Stimulated activated naive CD4-positive, alpha-beta T cell (primary cell): ENCODE data around the gene LACRT.

Source experiments
- DNase-seq, 6 experiments: peaks; one replicate each; lab custom pipeline; 2025; lab: John Stamatoyannopoulos, UW

LACRT gene

DNA sequence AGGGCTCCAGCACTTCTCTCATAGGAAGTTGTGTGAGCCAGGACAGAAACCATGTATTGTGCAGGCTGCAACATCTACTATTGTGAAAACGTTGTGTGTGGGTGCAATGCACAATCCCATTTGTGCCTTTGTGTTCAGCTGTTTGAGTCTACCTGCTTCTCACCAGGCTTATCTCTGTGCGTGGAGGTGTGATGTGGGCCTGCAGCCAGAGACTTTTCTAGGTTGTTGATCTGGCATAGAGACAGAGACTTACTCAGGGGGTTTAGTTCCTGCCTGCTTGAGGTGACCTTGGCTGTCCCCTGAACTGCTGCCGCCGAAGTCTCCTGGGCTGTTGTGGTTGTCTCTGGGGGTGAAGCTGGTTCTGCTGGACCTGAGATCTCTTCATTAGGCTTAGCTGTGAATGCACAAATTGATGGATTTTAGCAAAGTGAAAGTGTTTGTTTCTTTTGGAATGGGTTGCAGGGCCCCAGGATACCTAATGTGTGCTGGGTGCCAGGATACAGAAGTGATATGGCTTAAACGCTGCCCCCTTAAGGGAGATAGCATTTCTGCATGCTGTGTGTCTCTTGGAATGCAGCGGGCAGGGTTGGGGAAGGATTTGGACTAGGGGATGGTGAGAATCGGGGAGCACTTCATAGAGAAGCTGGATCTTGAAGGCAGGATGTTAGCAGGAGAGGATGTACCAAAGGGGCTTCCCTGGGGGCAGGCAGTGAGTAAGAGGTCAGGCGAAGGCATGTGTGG, 2.5 kb downstream of the LACRT start:
- no peak for DNase-seq

DNA sequence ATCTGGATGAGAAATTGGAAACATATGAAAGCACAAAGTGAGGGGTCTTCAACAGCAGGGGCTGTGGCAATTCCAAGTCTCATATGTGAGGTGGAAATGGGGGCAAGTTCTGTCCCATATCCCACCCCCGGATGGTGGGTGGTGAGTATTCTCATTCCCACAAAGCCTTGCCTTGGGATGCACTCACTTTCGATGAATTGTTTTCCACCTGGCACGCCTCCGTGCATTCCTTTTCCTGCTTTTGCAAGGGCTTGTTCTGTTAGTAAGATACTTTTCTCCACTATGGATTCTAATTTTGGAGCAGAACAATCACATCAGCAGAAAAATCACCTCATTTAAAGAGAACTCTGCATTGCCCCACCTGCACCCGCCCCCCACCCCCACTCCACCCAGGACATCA, 3.1 kb downstream of the LACRT start:
- DNase-seq = no peak

DNA sequence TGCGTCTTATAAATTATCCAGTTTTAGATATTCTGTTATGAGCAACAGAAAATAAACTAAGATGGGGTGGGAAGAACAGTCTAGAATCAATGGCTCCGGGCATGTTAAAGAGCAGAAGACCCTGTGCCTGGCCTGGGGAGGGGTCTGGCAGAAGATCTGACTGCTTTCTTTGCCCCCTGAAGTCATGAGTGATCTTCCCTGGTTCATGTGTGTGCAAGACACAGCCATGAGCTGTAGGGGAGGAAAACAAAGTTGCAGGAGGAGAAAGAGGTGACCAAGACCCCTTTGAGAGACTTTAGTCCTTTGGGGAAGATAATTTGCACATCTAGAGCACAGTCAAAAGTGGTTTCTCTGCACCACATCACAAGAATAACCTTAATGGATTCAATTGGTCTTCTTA, 4.8 kb downstream of the LACRT start:
- DNase-seq = no peak

DNA sequence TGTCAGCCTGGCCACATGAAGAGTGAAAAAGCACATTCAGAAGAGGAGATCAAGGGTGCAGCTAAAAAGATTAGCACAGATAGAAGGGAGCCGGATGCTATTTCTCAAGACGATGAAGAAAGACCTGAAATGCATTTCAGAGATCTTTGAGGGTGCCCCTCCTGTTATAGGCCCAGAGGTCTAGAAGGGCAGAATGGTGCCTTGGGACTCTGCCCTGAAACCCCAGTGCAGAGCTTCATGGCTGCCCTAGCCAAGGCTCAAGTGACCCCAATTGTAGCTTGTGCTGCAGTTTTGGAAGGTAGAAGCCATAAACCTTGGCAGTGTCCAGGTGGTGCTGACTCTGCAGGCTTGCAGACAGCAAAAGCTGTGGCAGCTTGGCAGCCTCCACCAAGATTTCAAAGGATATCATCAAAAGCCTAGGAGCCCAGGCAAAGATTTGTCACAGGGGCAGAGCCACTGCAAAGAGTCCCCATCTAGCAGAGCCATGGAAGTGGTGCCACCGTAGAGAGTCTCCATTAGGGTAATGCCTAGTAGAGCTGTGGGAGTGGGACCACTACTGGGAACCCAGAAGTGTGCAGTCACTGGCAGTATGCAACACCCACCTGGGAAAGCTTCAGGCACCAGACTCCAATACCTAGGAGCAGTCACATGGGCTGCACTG, 6.4 kb downstream of the LACRT start:
- DNase-seq = no peak

DNA sequence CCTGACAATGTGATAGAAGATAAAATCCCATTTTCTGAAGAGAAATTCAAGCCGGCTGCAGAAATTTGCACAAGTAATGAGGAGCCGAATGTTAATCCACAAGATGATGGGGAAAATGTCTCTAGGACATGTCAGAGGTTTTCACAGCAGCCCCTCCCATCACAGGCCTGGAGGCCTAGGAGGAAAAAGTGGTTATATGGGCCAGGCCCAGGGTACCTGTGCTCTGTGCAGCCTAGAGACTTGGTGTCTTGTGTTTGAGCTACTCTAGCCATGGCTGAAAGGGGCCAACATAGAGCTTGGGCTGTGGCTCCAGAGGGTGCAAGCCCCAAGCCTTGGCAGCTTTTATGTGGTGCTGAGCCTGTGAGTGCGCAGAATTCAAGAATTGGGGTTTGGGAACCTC, 7.4 kb downstream of the LACRT start:
- DNase-seq = no peak

DNA sequence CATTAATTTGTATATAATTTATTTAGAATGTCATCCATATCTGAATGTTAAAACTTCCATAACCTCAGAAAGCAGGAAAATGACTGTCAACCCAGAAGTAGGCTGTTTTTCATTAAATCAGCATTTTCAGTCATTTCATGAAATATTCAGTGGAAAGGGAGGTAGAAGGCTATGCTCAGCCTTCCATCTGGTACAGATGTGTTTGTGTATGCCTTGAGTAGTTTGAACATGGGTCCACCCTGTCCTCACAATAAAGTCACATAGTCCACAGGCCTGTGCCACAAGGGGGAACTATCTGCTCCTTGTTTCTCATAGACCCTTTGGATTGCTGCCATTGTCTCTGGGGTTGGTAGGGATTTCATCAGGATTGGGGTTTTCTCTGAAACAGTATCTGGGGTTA, 9.1 kb downstream of the LACRT start:
- no peak for DNase-seq

DNA sequence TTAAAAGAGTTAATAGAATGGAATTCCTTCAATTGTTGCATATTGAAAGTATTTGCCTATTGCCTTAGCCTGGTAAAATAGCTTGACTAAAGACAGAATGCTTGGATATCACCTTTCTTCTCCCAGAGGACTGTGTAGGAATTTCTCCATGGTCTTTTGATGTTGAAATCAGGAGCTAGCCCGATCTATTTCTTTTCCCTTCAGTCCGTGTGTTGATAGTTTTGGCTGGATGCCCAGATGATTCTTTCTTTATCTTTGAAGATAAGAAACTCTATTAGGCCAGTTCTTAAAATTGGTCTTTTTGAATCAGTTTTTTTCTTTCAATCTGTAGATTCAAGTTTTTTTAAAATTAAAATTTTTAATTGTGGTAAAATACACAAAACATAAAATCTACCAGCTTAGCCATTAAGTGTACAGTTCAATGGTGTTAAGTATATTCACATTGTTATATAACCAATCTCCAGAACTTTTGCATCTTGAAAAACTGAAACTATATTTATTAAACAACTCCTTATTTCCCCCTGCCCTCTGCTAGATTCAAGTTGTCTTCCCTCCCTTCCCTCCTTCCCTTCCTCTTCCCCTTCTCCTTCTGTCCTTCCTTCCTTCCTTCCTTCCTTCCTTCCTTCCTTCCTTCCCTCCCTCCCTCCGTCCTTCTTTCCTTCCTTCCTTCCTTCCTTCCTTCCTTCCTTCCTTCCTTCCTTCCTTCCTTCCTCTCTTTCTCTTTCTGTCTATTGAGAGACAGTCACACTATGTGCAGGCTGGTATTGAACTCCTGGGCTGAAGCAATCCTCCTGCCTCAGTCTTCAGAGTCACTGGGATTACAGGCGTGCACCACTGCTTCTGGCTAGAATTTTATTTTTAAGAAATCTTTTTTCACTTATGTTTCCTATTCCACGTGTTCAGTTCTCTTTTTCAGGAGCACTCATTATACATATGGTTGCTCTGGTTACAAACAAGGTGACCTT, 10.1 kb downstream of the LACRT start:
- DNase-seq = no peak

DNA sequence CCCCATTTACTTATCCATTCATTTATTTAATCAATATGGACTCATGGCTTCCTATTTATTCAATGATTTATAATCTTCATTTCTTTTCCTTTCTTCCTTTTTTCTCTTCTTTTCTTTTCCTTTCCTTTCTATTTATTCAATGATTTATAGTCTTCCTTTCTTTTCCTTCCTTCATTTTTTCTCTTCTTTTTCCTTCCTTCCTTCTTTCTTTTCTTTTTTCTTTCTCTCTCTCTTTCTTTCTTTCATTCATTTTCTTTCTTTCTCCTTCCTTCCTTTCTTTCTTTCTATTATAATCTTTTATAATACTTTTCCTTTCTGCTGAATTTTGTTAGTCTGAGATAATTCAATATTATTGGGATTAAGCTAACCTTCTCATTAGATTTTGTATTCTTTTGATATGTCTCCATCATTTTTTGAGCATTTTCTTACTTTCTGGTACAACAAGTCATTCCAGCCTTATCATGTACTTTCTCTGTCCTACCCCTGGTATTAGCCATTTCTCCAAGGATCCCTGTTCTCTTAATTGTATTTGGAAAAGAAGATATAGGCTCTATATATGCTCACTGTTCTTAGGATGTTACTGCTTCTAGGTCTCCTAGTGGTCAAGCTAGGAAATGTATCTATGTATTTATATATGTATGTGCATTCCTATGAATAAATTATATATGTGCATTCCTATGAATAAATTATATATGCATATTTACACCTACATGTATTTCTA, 12.1 kb downstream of the LACRT start:
- DNase-seq = no peak

DNA sequence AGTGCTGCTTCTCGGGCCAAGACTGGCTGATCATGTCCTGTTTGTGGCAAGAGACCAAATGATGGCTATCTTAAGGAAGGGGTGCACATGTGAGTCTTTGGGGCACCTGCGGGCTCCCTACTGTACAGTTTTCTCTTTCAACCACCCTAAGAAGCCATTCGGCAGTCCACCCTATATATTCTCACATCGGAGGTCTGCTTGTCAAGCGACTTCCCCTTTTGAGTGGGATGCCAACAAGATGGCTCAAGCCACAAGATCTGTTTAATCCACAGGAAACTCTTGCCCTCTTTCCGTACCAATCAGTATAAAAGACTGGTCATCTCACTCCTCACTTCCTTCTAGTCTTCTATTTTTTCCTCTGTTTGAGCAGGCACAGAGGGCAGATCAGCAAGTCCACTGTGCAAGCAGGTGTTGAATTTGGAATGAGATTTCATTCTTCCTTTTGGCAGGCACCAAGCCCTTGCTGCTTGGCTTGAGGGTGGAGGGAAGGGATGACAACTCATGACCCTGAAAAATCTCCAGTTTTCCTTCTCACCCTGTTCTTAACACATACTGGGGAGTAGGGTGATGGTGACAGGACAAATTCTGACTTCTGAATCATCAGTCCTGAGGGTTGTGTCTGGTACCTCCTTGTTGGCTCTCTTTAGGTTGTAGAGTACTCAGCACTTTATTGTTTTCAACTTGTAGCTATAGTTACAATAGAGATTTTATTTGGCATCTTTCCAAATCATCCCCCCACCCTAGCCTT, 17.6 kb downstream of the LACRT start:
- no peak for DNase-seq

DNA sequence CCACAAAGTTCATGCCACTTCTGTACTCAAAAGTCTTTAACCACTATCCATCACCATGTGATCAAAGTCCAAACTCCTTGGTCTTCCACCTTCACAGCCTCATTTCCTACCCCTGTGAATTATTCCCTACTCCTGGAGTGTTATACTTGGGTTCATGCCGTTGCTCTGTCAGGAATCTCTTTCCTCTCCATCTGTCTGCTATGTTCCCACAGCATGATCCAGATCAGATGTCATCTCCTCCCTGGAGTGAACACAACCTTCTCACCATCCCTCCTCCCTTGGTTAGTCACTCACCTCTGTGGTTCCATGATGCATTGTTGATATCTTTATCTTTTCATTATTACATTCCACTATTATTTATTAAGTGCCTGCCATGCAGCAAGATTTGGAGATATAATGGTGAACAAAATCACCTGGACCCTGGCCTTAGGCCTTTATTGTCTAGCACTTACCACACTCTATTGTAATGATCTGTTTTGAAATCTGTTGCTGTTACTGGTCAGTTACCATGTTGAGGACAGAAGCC, 22.4 kb downstream of the LACRT start:
- no peak for DNase-seq

DNA sequence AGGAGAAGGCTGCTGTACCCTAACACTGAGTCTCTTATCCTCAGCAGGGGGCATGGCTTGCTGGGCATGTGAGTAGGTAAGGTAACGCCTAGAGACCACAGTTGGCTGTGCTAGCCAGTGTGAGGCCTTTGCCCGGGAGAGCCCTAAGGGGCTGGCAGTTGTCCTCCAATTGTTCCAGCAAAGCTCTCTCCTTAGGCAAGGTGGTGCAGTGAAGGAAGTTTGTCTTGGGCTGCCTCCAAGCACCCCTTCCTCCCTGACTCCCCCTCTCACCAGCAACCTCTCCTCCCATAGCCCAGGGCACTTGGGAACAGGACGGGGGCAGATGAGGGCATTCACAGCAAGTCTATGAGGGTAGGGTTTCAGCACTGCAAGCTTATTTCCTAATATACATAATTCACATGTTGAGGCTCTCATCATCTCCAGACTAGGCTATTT, 23.0 kb downstream of the LACRT start:
- DNase-seq = no peak

DNA sequence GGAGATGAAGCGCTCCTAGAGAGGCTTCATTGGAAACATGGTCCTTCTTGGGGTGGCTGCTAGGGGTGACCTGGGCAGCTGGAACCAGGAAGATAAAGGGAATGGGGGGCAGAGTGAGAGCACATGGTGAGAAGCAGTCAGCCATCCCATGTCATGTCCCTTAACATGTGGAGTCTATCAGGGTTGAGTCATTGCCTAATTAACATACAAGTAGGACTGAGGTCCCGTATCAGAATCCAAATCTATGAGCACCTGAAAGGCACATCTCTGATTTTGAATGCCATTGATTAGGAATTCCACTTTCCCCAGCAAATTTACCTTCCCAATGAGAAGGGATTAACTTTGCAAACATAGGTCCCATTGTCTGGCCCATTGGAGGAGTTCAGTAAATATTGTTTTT, 25.9 kb downstream of the LACRT start:
- DNase-seq = no peak

DNA sequence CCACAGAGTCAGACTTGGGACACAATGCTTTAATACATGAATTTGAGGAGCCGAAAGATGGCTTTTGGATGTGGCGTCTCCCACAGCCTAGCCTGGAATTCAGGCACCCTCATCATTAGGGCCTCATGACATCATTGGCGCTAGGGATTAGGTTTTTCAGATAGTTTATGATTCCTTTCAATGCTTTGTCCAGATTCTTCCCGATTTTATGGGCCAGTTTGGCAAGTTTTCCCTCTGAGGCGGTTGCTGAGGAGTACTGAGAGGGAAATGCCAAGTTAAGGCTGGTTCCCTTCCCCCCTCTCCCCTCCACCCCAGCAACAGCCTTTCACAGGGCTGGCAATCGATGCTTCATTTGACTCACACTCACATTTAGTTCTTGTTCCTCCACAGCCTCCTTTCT, 26.5 kb downstream of the LACRT start:
- DNase-seq = no peak

DNA sequence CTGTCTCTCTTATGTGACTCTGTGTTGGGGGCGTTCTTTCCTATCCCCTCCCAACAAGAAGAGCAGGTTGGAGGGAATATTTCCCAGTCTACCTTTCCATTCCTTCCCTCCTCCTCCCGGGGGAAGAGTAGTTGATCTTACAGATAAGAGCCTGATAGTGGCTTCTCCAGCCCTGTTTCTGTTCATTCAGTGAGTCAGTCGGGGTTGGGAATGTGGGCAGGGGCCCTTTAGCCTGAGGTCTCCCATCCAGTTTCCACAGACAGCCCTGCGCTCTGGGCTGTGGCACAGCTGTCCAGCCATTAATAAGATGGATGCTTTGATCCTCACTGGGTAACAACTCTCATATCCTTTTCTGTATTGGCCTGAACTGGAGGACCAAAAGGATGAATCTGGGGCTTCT, 28.1 kb downstream of the LACRT start:
- no peak for DNase-seq

DNA sequence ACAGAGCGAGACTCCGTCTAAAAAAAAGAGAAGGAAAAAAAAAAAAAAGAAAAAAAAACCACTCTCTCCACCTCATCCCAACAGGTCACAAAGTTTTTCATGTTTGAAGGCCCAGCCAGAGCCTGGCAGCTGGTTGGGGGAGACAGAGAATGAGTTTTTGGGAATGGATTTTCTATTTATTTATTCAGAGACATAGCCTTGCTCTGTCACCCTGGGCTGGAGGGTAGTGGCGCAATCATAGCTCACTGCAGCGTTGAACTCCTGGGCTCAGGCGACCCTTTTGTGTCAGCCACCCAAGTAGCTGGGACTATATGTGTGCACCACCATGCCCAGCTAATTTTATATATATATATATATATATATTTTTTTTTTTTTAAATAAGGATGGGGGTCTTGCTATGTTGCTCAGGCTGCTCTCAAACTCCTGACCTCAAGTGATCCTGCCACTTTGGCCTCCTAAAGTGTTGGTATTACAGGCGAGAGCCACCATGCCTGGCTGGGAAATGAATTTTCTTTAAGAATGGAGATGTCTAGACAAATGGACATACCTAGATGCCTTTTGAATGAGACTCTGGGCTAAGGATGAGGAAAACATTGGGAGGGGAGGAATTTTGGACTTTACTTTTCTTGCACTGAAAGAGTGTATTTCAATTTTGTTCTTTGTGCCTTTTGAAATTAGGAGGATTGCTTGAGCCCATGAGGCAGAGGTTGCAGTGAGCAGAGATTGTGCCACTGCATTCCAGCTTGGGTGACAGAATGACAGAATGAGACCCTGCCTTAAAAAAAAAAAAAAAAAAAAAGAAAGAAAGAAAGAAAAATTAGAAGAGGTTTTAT, 29.3 kb downstream of the LACRT start:
- no peak for DNase-seq

DNA sequence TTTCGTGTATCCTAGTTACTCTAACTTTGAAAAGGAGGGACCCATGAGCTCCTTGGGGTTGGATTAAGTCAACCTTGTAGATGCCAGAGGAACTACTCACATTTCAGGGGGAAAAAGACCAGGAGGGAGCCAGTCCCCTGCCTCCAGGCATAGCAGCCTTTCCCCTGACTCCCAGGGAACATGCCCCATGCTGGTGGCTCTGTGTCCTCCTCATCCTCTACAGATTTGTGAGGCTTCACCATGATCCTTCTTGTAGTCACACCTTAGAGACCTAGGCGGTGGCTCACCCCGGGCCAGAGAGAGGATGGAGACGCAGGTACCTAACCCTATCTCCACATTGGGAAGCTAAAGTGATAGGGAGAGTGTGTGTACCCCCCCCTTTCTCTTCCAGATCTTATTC, 30.3 kb downstream of the LACRT start:
- DNase-seq = no peak

DNA sequence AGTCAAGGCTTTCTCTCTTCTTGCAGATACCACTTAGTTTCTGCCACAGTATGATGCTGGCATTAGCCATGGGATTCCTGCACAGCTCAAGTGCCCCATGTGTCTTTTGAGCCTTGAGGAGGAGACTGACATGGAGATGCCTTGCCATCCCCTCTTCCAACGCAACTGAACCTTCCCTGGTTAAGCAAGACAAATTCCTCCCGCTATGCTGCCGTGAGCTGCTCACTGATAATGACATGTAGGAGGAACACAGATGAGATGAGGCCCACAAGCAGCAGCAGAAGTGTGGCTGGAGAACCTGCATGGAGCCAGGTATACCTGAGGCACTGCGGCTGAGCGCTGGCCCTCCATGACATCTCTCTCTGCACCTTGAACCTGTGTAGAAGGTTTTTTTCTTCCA, 30.8 kb downstream of the LACRT start:
- DNase-seq = no peak

DNA sequence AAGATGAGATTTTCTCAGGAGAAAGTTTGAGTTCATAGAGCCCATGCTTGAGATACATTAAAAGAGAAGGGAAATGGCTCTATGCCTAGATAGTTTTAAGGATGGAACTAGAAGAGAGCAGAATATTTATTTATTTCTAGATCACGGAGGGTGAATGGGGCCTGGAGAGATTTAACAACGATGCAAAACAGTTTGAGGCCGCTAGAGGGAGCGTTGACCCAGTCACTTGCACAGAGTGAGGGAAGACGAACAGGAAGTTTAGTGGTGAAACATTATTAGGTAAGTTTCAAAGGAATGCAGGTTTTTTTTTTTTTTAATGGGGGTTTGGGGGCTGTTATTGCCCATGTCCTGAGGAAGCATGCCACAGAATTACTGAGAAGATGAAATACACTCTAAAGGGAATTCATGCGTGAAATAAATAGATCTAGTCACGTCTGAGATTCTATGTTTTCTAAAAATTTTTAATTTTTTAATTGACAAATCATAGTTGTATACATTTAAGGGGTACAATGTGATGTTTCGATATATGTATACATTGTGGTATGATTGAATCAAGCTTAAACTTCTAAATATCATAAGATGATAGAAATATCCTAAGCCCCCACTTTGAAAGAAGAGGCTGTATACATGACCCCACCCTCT, 31.4 kb downstream of the LACRT start:
- peak; percentile 15 to 62 (median 39) for DNase-seq

DNA sequence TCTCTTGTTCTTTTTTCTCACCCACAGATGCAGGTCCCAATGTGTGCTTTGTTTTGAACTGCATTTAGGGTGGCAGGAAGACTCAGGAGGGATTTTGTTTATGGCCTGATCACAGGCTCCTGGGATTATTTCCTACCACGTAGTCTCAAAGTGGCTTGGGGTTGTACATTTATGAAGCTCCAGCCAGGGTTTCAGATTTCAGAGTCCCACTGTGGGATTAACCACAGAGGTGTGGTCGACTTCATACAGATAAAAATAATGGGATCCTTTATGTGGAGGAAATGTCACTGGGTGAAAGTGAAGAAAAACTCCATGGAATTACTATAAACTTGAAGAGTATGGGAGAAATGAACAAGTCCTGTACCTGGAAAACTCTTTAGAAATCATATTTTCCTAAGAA, 32.0 kb downstream of the LACRT start:
- no peak for DNase-seq

DNA sequence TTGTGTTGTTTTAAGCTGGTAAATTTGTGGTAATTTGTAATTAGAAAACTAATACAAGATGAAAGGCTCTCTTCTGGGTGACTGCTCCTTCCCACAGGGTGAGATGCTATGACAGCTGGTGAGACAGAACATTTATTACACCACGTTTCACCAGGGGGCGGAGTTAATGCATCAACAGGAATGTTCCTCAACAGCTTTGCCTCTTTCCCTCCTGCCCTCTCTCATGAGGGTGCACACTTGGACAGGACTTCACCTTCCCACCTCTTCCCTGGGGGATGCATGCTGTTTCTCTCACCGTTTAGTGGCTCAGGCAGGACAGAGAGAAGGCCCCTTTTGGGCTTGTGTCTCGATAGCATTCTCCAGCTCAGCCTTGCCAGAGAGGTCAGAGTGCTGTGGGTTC, 32.9 kb downstream of the LACRT start:
- no peak for DNase-seq
